Measurements from ENCODE around the gene DENND4B.
"Not testable (repeated sequence)": the region's sequence is repeated elsewhere in the genome, so short reads cannot be mapped to it uniquely, and the experiment has no call there.

The DENND4B gene

GRCh38 chr1:153906396-153906795 lies 40.1 kb downstream of the DENND4B start:
- DNase-seq (ENCODE audit: low read depth), result no peak
- TF ChIP-seq CTCF (IDR thresholded peaks at IDR 0.05; ENCODE audit: insufficient read depth, low read depth, low read length, missing control alignments), result no peak

GRCh38 chr1:153905908-153906307 lies 40.6 kb downstream of the DENND4B start:
- H3K4me3 ChIP-seq (ENCODE audit: low read length); DNase-seq (ENCODE audit: low read depth): not testable (repeated sequence)

More at GRCh38 chr1:153906396-153906795, 40.1 kb downstream of the DENND4B start:
- no peak overlapping the region for H3K4me3 ChIP-seq (ENCODE audit: low read length)

GRCh38 chr1:153903841-153904455 lies 42.6 kb downstream of the DENND4B start:
- H3K4me3 ChIP-seq (ENCODE audit: low read length), result no peak overlapping the region
- no peak for TF ChIP-seq CTCF (IDR thresholded peaks at IDR 0.05; ENCODE audit: insufficient read depth, low read depth, low read length, missing control alignments)
- no peak for DNase-seq (ENCODE audit: low read depth)

- no peak for TF ChIP-seq CTCF (IDR thresholded peaks at IDR 0.05; ENCODE audit: insufficient read depth, low read depth, low read length, missing control alignments)
- DNase-seq (ENCODE audit: low read depth), result no peak
- H3K4me3 ChIP-seq (ENCODE audit: low read length), result no peak overlapping the region
Observed at GRCh38 chr1:153899509-153899908, 47.0 kb downstream of the DENND4B start.

GRCh38 chr1:153895866-153896265 lies 50.7 kb downstream of the DENND4B start:
- not testable (repeated sequence) for H3K4me3 ChIP-seq (ENCODE audit: low read length); DNase-seq (ENCODE audit: low read depth)

- not testable (repeated sequence) for DNase-seq (ENCODE audit: low read depth); H3K4me3 ChIP-seq (ENCODE audit: low read length)
Observed at GRCh38 chr1:153891042-153891441, 55.5 kb downstream of the DENND4B start.

GRCh38 chr1:153888533-153888932 lies 58.0 kb downstream of the DENND4B start:
- no peak for TF ChIP-seq CTCF (IDR thresholded peaks at IDR 0.05; ENCODE audit: insufficient read depth, low read depth, low read length, missing control alignments)
- no peak for DNase-seq (ENCODE audit: low read depth)
- no peak overlapping the region for H3K4me3 ChIP-seq (ENCODE audit: low read length)

GRCh38 chr1:153886127-153886526 lies 60.4 kb downstream of the DENND4B start:
- no peak for DNase-seq (ENCODE audit: low read depth)
- TF ChIP-seq CTCF (IDR thresholded peaks at IDR 0.05; ENCODE audit: insufficient read depth, low read depth, low read length, missing control alignments), result no peak

GRCh38 chr1:153883223-153883622 lies 63.3 kb downstream of the DENND4B start:
- no peak overlapping the region for H3K4me3 ChIP-seq (ENCODE audit: low read length)
- DNase-seq (ENCODE audit: low read depth), result no peak
- TF ChIP-seq CTCF (IDR thresholded peaks at IDR 0.05; ENCODE audit: insufficient read depth, low read depth, low read length, missing control alignments), result no peak

More at GRCh38 chr1:153886127-153886526, 60.4 kb downstream of the DENND4B start:
- H3K4me3 ChIP-seq (ENCODE audit: low read length), result no peak overlapping the region
